Activated naive CD4-positive, alpha-beta T cell treated with Interleukin-2 at 50 U/mL for 16 hours (primary cell): ENCODE measurements around the gene TRIM7.
"Not testable (repeated sequence)": the region's sequence is repeated elsewhere in the genome, so short reads cannot be mapped to it uniquely, and the experiment has no call there.

Experiments used
- DNase-seq: peaks from one replicate; pipeline ENCODE4 v3.0.0-alpha.2; 2020

Gene TRIM7

DNA sequence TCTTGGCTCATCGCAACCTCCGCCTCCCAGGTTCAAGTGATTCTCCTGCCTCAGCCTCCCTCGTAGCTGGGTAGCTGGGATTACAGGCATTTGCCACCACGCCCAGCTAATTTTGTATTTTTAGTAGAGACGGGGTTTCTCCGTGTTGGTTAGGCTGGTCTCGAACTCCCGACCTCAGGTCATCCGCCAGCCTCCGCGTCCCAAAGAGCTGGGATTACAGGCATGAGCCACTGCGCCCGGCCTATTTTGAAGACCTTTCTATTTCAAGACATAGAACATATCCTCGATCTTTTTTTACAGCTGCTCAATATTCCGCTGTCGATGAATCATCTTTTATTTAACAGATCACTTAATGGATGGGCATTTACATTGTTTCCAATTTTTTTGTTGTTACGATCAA lies 5.7 kb upstream of the TRIM7 start:
- not testable (repeated sequence) for DNase-seq

DNA sequence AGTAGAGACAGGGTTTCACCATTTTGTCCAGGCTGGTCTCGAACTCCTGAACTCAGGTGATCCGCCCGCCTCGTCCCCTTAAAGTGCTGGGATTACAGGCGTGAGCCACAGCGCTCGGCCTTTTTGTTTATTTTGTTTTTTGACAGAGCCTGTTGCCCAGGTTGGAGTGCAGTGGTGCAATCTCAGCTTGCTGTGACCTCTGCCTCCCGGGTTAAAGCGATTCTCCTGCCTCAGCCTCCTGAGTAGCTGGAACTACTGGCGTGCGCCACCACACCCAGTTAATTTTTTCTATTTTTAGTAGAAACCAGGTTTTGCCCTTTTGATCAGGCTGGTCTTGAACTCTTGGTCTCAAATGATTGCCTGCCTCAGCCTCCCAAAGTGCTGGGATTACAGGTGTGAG lies 5.2 kb upstream of the TRIM7 start:
- not testable (repeated sequence) for DNase-seq

- DNase-seq = not testable (repeated sequence)
These were observed 4.0 kb upstream of the TRIM7 start for GRCh38 chr5:181209006-181209405.

DNA sequence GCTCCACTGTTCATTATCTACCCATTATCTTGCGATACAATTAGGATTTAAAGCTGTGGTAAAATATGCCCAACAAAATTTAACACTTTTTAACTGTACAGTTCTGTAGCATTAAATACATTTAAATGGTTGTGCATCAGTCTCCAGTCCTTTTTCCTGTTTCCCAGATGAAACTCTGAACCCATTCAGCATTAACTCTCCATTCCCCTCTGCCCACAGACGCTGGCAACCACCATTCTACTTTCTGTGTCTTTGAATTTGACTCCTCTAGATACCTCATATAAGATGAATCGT lies 2.9 kb upstream of the TRIM7 start:
- DNase-seq = no peak

GRCh38 chr5:181207214-181207959 lies 2.4 kb upstream of the TRIM7 start:
- peak; percentile 84 for DNase-seq

GRCh38 chr5:181205761-181206649 lies 1.0 kb upstream of the TRIM7 start:
- DNase-seq = peak; percentile 36

DNA sequence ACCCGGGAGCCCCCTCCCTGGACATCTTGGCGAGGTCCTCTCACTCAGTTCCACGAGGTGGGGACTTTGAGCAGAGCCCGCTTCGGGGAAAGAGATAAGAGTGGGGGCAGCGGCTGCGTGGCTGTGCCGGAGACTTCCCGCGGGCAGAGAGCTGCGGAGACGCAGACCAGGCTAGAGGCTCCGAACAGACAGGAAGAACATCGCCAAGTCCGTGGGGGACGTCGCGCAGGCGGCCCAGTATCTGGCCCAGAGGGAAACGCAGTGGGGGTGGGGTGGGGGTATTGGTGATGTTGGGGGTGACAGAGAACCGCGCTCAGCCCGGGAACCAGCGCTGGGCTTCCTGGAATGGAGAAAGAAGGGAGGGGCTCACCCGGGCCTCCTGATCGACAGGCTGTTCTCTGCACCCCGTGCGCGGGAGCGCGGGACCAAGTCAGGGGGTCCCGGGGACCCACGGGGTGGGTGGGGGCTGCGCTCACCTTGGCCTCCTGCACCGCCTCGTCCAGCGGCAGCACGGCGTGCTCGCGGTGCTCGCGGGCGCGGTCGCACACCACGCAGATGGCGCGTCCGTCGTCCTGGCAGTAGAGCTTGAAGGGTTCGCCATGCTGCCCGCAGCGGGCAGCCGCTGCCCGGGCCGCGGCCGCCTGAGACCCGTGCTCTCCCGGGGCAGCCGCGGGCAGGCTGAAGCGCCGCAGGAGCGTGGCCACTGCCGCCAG lies 727 bp downstream of the TRIM7 start:
- DNase-seq = peak; percentile 25

- no peak for DNase-seq
These were observed 1.3 kb downstream of the TRIM7 start for GRCh38 chr5:181203777-181204112.

- no peak for DNase-seq
These were observed 1.8 kb downstream of the TRIM7 start for GRCh38 chr5:181203093-181203711.

GRCh38 chr5:181200816-181201215 lies 4.2 kb downstream of the TRIM7 start:
- no peak for DNase-seq

DNA sequence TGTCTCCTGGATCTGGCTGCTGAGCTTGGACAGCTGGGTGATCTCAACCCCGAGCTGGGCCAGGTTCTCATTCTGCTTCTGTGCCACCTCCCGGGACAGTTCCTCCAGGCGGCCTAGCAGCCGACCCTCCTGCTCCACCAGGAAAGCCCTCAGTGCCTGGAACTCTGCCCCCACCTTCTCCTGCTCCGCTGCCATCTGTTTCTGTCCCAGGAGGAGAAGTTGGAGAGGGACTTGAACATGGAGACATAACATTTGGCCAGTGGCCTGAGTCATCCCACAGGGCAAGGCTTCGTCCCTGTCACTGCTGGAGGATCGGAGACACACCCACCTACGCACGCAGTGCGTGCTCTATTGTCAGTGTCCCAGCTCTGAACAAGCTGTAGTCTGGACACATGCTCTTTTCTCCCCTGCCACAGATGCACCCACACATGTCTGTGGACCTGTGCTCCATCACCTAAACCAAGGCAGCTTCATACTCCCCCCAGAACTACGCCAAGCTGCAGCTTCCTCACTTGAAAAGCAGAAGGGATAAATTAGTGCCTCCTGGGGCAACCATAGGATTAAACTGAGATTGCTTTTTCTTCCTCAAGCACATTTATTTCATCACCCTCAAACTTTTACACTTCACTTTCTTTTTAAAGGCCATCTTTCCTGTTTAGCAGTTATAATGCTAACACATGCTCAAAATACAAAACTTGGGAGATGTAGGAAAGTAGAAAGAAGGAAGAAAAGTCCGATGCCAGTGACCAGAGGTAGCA lies 4.9 kb downstream of the TRIM7 start:
- no peak for DNase-seq

DNA sequence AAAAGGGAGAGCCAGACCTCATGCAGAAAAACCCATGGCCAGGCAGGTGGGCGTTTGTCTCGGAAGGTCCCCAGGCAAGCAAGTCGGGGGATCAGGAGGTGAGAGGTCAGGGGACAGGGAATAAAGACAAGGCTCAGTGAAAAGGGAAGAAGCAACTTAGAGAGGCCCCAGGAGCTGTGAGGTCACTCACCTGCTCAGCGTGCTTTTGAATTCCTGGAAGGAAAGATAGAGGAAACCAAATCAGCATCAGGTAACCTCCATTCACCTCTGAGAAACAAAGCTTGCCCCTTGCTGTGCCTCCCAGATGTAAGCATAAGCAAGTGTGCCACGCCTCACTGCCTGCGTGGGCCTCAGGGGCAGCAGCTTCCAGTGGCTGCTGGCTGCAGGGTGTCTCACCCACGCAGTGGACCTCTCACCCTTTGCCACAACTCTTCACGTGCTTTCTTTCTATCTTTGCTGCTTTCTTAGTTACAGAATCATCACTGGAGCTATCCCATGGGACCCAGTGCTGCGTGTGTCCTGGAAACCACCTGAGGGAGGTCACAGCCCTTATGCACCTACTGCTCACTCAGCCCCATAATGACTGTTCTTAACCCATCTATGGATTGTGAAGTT lies 6.0 kb downstream of the TRIM7 start:
- DNase-seq = no peak

GRCh38 chr5:181198106-181198685 lies 6.8 kb downstream of the TRIM7 start:
- no peak for DNase-seq

DNA sequence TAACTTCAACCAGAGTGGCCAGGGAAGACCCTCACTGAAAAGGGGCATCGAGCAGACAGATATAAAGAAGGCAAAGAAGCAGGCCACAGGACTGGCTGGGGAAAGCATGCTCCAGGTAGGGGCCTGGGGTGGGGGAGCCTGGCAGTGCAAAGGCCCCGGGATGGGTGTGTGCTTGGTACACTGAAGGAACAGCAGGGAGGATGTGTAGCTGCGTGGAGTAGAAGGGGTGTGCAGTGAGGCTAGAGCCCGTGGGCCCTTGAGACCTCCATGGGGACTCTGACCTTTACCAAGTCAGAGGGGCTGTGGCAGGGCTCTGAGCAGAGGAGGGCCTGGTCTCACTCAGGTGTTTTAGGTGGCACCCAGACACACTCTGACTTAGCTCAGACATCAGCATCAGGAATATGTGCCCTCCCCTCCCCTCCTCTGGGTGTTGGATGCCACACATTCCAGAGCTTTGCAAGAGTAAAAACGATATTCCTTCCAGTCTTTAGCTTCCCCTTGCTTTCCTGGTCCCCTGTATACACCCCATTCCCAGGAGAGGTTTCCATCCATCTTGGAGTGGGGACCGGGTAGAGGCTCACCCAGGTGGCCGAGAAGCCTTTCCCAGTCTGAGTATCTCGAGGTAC lies 7.6 kb downstream of the TRIM7 start:
- no peak for DNase-seq

GRCh38 chr5:181195249-181195761 lies 9.7 kb downstream of the TRIM7 start:
- no peak for DNase-seq

DNA sequence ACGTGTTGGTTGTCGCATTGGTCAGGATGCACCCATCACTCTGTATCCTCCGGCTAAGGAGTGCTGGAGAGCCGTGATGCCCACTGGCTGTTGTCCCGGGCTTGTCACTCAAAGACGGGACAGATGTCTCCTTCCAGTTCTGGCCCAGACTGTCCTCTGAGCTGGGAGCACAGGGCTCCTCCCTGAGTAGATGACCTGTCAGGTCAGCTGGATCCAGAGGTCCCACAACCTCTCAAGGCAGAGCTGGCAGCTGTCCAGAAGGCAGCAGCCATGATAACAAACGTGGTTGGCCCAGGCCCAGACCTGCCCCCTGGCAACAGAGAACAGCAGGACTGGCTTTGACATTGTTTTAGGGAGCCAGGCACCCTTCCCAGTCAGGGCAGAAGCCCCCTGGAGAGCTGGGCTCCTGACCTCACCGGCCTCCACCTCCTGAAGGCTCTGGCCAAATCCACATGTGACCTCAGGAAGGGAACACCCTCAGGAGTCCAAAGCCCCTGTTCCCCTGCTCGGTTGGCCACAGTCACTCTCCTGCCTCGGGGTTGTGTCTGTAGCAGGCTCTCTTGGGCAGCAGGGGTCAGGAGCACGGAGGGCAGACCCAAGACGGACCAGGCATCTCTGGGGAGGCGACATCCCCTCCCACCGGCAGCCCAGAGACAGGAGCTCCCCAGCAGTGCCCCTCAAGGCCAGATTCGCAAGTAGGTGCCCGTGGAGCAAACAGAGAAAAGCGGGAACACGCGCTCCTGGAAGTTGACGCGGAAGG lies 10.3 kb downstream of the TRIM7 start:
- no peak for DNase-seq

DNA sequence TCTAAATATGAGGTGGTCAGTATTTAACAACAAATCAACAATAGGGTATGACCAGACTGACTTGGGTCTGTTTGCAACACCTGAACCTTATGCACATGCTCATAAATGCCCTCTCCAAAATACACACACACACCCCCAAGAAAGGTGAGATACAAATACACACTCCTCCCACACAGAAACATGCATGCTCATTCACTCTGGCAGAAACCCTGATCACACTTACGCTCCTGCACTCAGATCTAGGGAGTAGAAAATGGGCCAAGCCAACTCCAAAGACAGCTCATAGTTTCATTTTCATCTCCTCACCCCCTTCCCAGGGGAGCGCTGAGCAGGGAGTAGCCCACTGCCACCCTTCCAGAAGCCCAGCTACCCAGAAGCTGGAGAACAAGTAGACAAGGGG lies 11.3 kb downstream of the TRIM7 start:
- DNase-seq = no peak

DNA sequence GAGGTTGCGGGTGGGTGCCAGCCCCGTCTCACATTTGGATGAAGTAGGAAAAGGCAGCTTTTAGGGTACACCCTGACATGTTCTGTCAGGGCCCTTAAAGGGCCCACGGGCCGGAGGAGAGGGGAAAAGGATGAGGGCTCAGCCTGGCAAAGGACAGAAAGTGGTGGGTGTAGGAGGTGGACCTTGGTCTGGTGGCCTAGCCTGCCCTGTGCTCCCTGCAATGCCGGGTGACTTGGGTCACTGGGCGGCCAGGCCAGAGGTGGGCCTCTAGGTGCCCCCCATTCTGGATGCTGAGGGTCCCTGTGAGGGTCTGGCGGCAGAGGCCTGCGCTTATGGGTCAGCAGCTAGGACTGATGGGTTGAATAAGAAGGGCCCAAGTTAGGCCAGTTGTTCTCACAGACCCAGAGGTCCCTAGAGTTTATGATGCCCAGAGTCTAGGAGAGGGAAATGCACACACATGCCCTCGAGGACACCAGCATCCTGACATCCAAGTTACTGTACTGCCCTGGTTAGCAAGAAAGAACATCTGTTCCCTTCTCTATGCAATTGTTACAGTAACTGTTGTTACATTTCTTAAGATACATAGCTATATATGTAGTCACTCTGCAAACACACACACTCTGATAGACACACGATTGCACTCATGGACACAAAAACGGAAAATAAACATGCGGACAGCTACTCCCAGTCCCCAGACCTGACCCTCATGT lies 12.5 kb downstream of the TRIM7 start:
- DNase-seq = no peak

- DNase-seq = peak; percentile 96
These were observed 13.3 kb downstream of the TRIM7 start for GRCh38 chr5:181191526-181192336.
